Measurements from ENCODE around the gene DCP2. TPM values are rescaled to one million over a fixed set of nuclear protein-coding genes. Genes with fewer than 3 reads are reported as not detected.

The DCP2 gene
- total RNA-seq, 4 donors from 2014 or later, result 11.3 to 45.5 (median 23.0) TPM

DNA sequence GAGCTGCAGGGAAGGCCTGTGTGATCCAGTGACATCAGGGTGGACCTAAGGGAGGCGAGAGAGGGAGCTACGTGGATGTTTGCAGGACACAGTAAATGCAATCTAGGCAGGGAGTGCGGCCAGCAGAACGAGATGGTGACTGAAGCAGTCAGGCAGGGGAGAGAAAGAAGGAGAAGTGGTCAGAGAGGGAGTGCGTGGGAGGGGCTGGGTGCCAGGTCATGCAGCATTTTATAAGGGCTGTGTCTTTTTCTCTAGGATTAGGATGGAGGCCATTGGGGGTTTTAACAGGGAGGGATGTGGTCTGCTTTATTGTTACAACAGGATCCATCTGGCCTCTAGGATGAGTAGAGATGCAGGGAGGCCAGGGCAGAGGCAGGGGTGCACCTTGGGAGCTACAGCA lies 80.4 kb downstream of the DCP2 start:
- DNase-seq (ENCODE audit: low spot score in 2 of 2), result no peak
- H3K4me3 ChIP-seq, result no peak overlapping the region
- no peak for TF ChIP-seq EP300 (IDR thresholded peaks at IDR 0.05)
- TF ChIP-seq CTCF (IDR thresholded peaks at IDR 0.05), result no peak
- no peak for TF ChIP-seq POLR2A (IDR thresholded peaks at IDR 0.05)
- no peak for TF ChIP-seq POLR2AphosphoS5 (IDR thresholded peaks at IDR 0.05)
- WGBS, result 80% methylated on average over 5 of the region's 5 CpGs
- H3K27me3 ChIP-seq, result no peaks in the 10 kb centered on the region
- peaks cover 32% of the 10 kb centered on the region for H3K36me3 ChIP-seq
- H3K4me1 ChIP-seq, result peaks cover 34% of the 10 kb centered on the region
- no peak overlapping the region for H3K27ac ChIP-seq
- no peaks in the 10 kb centered on the region for H3K9me3 ChIP-seq

GRCh38 chr5:113057557-113057984 lies 81.0 kb downstream of the DCP2 start:
- H3K4me3 ChIP-seq, result no peak overlapping the region
- peaks cover 28% of the 10 kb centered on the region for H3K4me1 ChIP-seq
- DNase-seq (ENCODE audit: low spot score in 2 of 2), result no peak
- no peak for TF ChIP-seq POLR2A (IDR thresholded peaks at IDR 0.05)
- no peak for TF ChIP-seq CTCF (IDR thresholded peaks at IDR 0.05)
- no peak for TF ChIP-seq EP300 (IDR thresholded peaks at IDR 0.05)
- H3K27me3 ChIP-seq, result no peaks in the 10 kb centered on the region
- 73% methylated on average over 14 of the region's 14 CpGs for WGBS
- no peak overlapping the region for H3K27ac ChIP-seq
- peaks cover 33% of the 10 kb centered on the region for H3K36me3 ChIP-seq
- H3K9me3 ChIP-seq, result no peaks in the 10 kb centered on the region

DNA sequence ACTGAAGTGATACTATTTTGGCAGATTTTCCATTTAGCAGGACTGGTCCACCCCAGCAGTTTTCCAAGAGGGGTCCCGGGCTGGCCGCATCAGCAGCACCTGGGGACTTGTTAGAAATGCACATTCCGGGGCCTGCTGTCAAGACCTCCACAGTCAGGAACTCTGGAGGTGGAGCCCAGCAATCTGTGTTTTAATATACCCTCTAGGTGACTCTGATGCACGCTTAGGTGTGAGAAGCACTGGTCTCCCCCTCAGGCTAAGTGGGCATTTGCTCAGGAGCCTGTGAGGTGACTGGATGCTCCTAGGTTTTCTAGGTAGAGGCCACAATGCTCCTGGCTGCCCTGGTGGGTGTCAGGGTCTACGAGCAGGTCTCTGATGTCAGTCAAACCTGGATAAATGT lies 81.7 kb downstream of the DCP2 start:
- no peaks in the 10 kb centered on the region for H3K9me3 ChIP-seq
- H3K4me3 ChIP-seq, result no peak overlapping the region
- TF ChIP-seq CTCF (IDR thresholded peaks at IDR 0.05) (no peak), POLR2AphosphoS5 (IDR thresholded peaks at IDR 0.05) (no peak), POLR2A (IDR thresholded peaks at IDR 0.05) (no peak), EP300 (IDR thresholded peaks at IDR 0.05) (no peak)
- 89% methylated on average over 5 of the region's 5 CpGs for WGBS
- no peaks in the 10 kb centered on the region for H3K27me3 ChIP-seq
- peaks cover 28% of the 10 kb centered on the region for H3K4me1 ChIP-seq
- no peak overlapping the region for H3K27ac ChIP-seq
- no peak for DNase-seq (ENCODE audit: low spot score in 2 of 2)
- H3K36me3 ChIP-seq, result peaks cover 38% of the 10 kb centered on the region

- 58% methylated on average over 5 of the region's 6 CpGs for WGBS
- Histone ChIP-seq H3K36me3 (peaks cover 38% of the 10 kb centered on the region), H3K27ac (no peak overlapping the region), H3K4me1 (peaks cover 28% of the 10 kb centered on the region), H3K9me3 (no peaks in the 10 kb centered on the region), H3K27me3 (no peaks in the 10 kb centered on the region), H3K4me3 (no peak overlapping the region)
- DNase-seq (ENCODE audit: low spot score in 2 of 2), result no peak
- TF ChIP-seq POLR2AphosphoS5 (IDR thresholded peaks at IDR 0.05) (no peak), CTCF (IDR thresholded peaks at IDR 0.05) (no peak), EP300 (IDR thresholded peaks at IDR 0.05) (no peak), POLR2A (IDR thresholded peaks at IDR 0.05) (no peak)
These were observed 82.2 kb downstream of the DCP2 start for GRCh38 chr5:113058706-113059226.

- no peak for DNase-seq (ENCODE audit: low spot score in 2 of 2)
- Histone ChIP-seq H3K27ac (no peak overlapping the region), H3K36me3 (peaks cover 39% of the 10 kb centered on the region)
These were observed 82.8 kb downstream of the DCP2 start for GRCh38 chr5:113059232-113060040.

More at GRCh38 chr5:113059232-113060040, 82.8 kb downstream of the DCP2 start:
- Histone ChIP-seq H3K27me3 (no peaks in the 10 kb centered on the region), H3K9me3 (no peaks in the 10 kb centered on the region), H3K4me1 (peaks cover 28% of the 10 kb centered on the region), H3K4me3 (no peak overlapping the region)
- TF ChIP-seq EP300 (IDR thresholded peaks at IDR 0.05) (no peak), POLR2AphosphoS5 (IDR thresholded peaks at IDR 0.05) (no peak), POLR2A (IDR thresholded peaks at IDR 0.05) (no peak), CTCF (IDR thresholded peaks at IDR 0.05) (no peak)
- 62% methylated on average over 19 of the region's 19 CpGs for WGBS

Measured in suprapubic skin (tissue), 4 donors.